Measurements from ENCODE around the gene TEX52. TPM values are rescaled to one million over a fixed set of nuclear protein-coding genes. Genes with fewer than 3 reads are reported as not detected.

Gene TEX52
- total and polyA plus RNA-seq, 2 of the 13 experiments (the other 11 are each of a cell fraction or from before 2014, with no cell fraction given): 0.05 TPM; not detected in 1

GRCh38 chr12:2891240-2892053 lies 34.6 kb upstream of the TEX52 start (continued):
- TF ChIP-seq ZNF790 (CRISPR knock-in tag; IDR thresholded peaks at IDR 0.05; ENCODE audit: borderline replicate concordance) (0 out of 2 replicates have a peak, but pooled peaks have one; percentile 1), ZNF362 (CRISPR knock-in tag; IDR thresholded peaks at IDR 0.05; ENCODE audit: borderline replicate concordance) (no peak)

- Histone ChIP-seq H3K4me2 (ENCODE audit: low read depth, low read length) (peak within 1 kb of the TSS; percentile 91), H3K9ac (ENCODE audit: insufficient read depth, low read depth, low read length) (peak within 1 kb of the TSS; percentile 86), H3K9me3 (ENCODE audit: low read length) (no peaks in the 10 kb centered on the region), H3K27me3 (ENCODE audit: control insufficient read depth in 1 of 2, insufficient read depth in 2 of 2, low read length in 2 of 2) (no peaks in the 10 kb centered on the region), H3K79me2 (ENCODE audit: insufficient read depth, low read length) (peaks cover 20% of the 10 kb centered on the region), H3K4me3 (replicated peaks in 1 of 3; ENCODE audit: insufficient read depth in 1 of 3, low read depth in 2 of 3, low read length in 3 of 3) (peak within 1 kb of the TSS; percentile 81 to 87 (median 82)), H2AFZ (ENCODE audit: low read length) (no peak within 1 kb of the TSS), H3K27ac (ENCODE audit: extremely low read length, insufficient read depth, low read length) (peak within 1 kb of the TSS; percentile 78), H3K36me3 (replicated peaks in 1 of 2; ENCODE audit: control insufficient read depth in 1 of 2, insufficient read depth in 2 of 2, low read length in 2 of 2) (peaks cover 0 to 7% of the 10 kb centered on the region in 2 experiments; a peak in 1 of 5 replicates), H4K20me1 (ENCODE audit: insufficient read depth, low read length) (no peaks in the 10 kb centered on the region), H3K4me1 (ENCODE audit: insufficient read depth, low read length) (peaks cover 61% of the 10 kb centered on the region)
- ChIA-PET CTCF (ENCODE audit: low intra/inter-chr PET ratio, low total read pairs) (no interaction called here), POLR2A (interaction anchor here (0.7 to 1.8 kb wide), 10 partner anchors 10 to 1121 kb away, joined by 3 to 12 read pairs (median 3); partner anchors contain the start of gene RHNO1)
- DNase-seq (ENCODE audit: low spot score) (peak; percentile 95), ATAC-seq (peak; percentile 97), FAIRE-seq (peak; percentile 43)
- in situ Hi-C loops (cut with HindIII; ENCODE audit: extremely low pct_ligation_motif_present, low pct_unique_long_range_greater_than_20kb): no loop called here
- BruUV-seq (replicated peaks): TSS peak; percentile 77
- 7% methylated on average over 12 of the region's 83 CpGs for WGBS (ENCODE audit: low lambda C conversion rate)
- intact Hi-C loops (cut with micrococcal nuclease; ENCODE audit: unreplicated experiment): loop anchor here (5.0 kb wide), 1 partner anchor 72 kb away; no protein-coding TSS in a partner anchor
- peak; percentile 69; the same call in 1 of the 2 replicates for TF ChIP-seq KDM5B (CRISPR knock-in tag; IDR thresholded peaks at IDR 0.05; ENCODE audit: borderline replicate concordance)
- TF ChIP-seq POLR2AphosphoS2 (IDR thresholded peaks at IDR 0.05; ENCODE audit: low read depth, low read length): no peak
- 0 out of 2 replicates have a peak, but pooled peaks have one; percentile 48 for TF ChIP-seq ZBTB25 (CRISPR knock-in tag; IDR thresholded peaks at IDR 0.05)
- no peak for TF ChIP-seq ZNF251 (CRISPR knock-in tag; IDR thresholded peaks at IDR 0.05)
- TF ChIP-seq FOXP1 (IDR thresholded peaks at IDR 0.05): no peak
- TF ChIP-seq FOXP1 (CRISPR knock-in tag; IDR thresholded peaks at IDR 0.05): no peak
- TF ChIP-seq FLYWCH1 (CRISPR knock-in tag; IDR thresholded peaks at IDR 0.05): 0 out of 2 replicates have a peak, but pooled peaks have one; percentile 68
- no peak for TF ChIP-seq SCMH1 (CRISPR knock-in tag; IDR thresholded peaks at IDR 0.05; ENCODE audit: borderline replicate concordance)
- no peak for TF ChIP-seq ZNF17 (CRISPR knock-in tag; IDR thresholded peaks at IDR 0.05)
- peak; percentile 55; the same call in 1 of the 2 replicates for TF ChIP-seq KDM3A (CRISPR knock-in tag; IDR thresholded peaks at IDR 0.05; ENCODE audit: low read depth)
- TF ChIP-seq ZFP36 (IDR thresholded peaks at IDR 0.05; ENCODE audit: borderline replicate concordance, low read depth, low read length, partially characterized antibody): no peak
- TF ChIP-seq MED1 (CRISPR knock-in tag; IDR thresholded peaks at IDR 0.05): peak; percentile 68
- TF ChIP-seq XRCC5 (optimal IDR thresholded peaks at IDR 0.05; ENCODE audit: low read length): peak; percentile 49
- no peak for TF ChIP-seq ZBTB46 (CRISPR knock-in tag; IDR thresholded peaks at IDR 0.05; ENCODE audit: borderline replicate concordance)
- TF ChIP-seq ZZZ3 (CRISPR knock-in tag; IDR thresholded peaks at IDR 0.05; ENCODE audit: borderline replicate concordance): 0 out of 2 replicates have a peak, but pooled peaks have one; percentile 25
These were observed 33.8 kb upstream of the TEX52 start, which contains the start of gene TULP3 for GRCh38 chr12:2890388-2891239. Gene TULP3 (plus strand): TSS chr12:2890891. CDS start chr12:2890948, 57 bp downstream.

Data from HepG2 (cell line).